ENCODE data around the gene SLC25A34. TPM values are rescaled to one million over a fixed set of nuclear protein-coding genes. Genes with fewer than 3 reads are reported as not detected.

The SLC25A34 gene
- total RNA-seq, 1 experiment from 2014 or later: 0.07 TPM

Other genes with a start within 250 kb of the SLC25A34 start
- 31.0 and 36.5 TPM in 2 replicates for gene CASP9, start 212.0 kb upstream of the SLC25A34 start, total RNA-seq (2014; rRNA removed; shearing (Covaris generic); ENCODE audit: low replicate concordance)
- 4.5 and 6.8 TPM in 2 replicates for gene DNAJC16, start 209.4 kb upstream of the SLC25A34 start, total RNA-seq (2014; rRNA removed; shearing (Covaris generic); ENCODE audit: low replicate concordance)
- gene AGMAT, start 151.2 kb upstream of the SLC25A34 start, total RNA-seq (2014; rRNA removed; shearing (Covaris generic); ENCODE audit: low replicate concordance): 0.09 and 0.10 TPM in 2 replicates
- gene DDI2, start 118.8 kb upstream of the SLC25A34 start, total RNA-seq (2014; rRNA removed; shearing (Covaris generic); ENCODE audit: low replicate concordance): 0.98 and 4.3 TPM in 2 replicates
- 39.8 and 53.5 TPM in 2 replicates for gene PLEKHM2, start 51.9 kb upstream of the SLC25A34 start, total RNA-seq (2014; rRNA removed; shearing (Covaris generic); ENCODE audit: low replicate concordance)
- not detected in 2 replicates for gene TMEM82, start 6.2 kb downstream of the SLC25A34 start, total RNA-seq (2014; rRNA removed; shearing (Covaris generic); ENCODE audit: low replicate concordance)
- 7.0 and 9.3 TPM in 2 replicates for gene FBLIM1, start 22.5 kb downstream of the SLC25A34 start, total RNA-seq (2014; rRNA removed; shearing (Covaris generic); ENCODE audit: low replicate concordance)
- gene UQCRHL, start 71.4 kb downstream of the SLC25A34 start, total RNA-seq (2014; rRNA removed; shearing (Covaris generic); ENCODE audit: low replicate concordance): 4.0 and 5.1 TPM in 2 replicates
- gene SPEN, start 111.4 kb downstream of the SLC25A34 start, total RNA-seq (2014; rRNA removed; shearing (Covaris generic); ENCODE audit: low replicate concordance): 6.9 and 9.3 TPM in 2 replicates
- gene ZBTB17, start 239.8 kb downstream of the SLC25A34 start, total RNA-seq (2014; rRNA removed; shearing (Covaris generic); ENCODE audit: low replicate concordance): 20.5 and 26.5 TPM in 2 replicates